HG03442 (cell line): ENCODE results near the gene CAMK1D.
"Not testable (repeated sequence)": the region's sequence is repeated elsewhere in the genome, so short reads cannot be mapped to it uniquely, and the experiment has no call there.

Experiments
- ATAC-seq: cut with Tn5 transposase; IDR thresholded peaks from one replicate; pipeline ENCODE4 v1.9.1; 2021; ENCODE audit warnings: mild to moderate bottlenecking, moderate library complexity; ENCODE audit not compliant: unreplicated experiment

Gene CAMK1D

GRCh38 chr10:12542133-12542670, 192.9 kb downstream of the CAMK1D start:
- ATAC-seq = no peak

GRCh38 chr10:12543589-12543988, 194.2 kb downstream of the CAMK1D start:
- ATAC-seq = no peak

GRCh38 chr10:12546160-12546802, 196.9 kb downstream of the CAMK1D start:
- ATAC-seq = not testable (repeated sequence)

- ATAC-seq = no peak
These were observed 198.0 kb downstream of the CAMK1D start for GRCh38 chr10:12547301-12547771.

GRCh38 chr10:12549297-12549696, 199.9 kb downstream of the CAMK1D start:
- no peak for ATAC-seq

GRCh38 chr10:12550994-12551393, 201.6 kb downstream of the CAMK1D start:
- no peak for ATAC-seq

GRCh38 chr10:12556039-12556438, 206.7 kb downstream of the CAMK1D start:
- no peak for ATAC-seq

- ATAC-seq = no peak
These were observed 210.3 kb downstream of the CAMK1D start for GRCh38 chr10:12559578-12560178.

- no peak for ATAC-seq
These were observed 212.0 kb downstream of the CAMK1D start for GRCh38 chr10:12561307-12561706.

GRCh38 chr10:12561720-12562119, 212.4 kb downstream of the CAMK1D start:
- ATAC-seq = no peak

GRCh38 chr10:12563489-12563888, 214.1 kb downstream of the CAMK1D start:
- ATAC-seq = no peak

- no peak for ATAC-seq
These were observed 214.8 kb downstream of the CAMK1D start for GRCh38 chr10:12564173-12564572.

- ATAC-seq = no peak
These were observed 217.1 kb downstream of the CAMK1D start for GRCh38 chr10:12566161-12567115.

- ATAC-seq = no peak
These were observed 219.2 kb downstream of the CAMK1D start for GRCh38 chr10:12568391-12569009.

GRCh38 chr10:12572281-12572680, 222.9 kb downstream of the CAMK1D start:
- ATAC-seq = no peak

- no peak for ATAC-seq
These were observed 228.3 kb downstream of the CAMK1D start for GRCh38 chr10:12577610-12578009.

- ATAC-seq = no peak
These were observed 230.9 kb downstream of the CAMK1D start for GRCh38 chr10:12579954-12580858.

GRCh38 chr10:12583891-12584595, 234.7 kb downstream of the CAMK1D start:
- ATAC-seq = no peak

- ATAC-seq = no peak
These were observed 237.4 kb downstream of the CAMK1D start for GRCh38 chr10:12586741-12587140.
